Measurements from ENCODE around the gene UNK.
"Not testable (repeated sequence)": the region's sequence is repeated elsewhere in the genome, so short reads cannot be mapped to it uniquely, and the experiment has no call there.

The UNK gene

GRCh38 chr17:75847614-75848522 is 63.3 kb downstream of the UNK start:
- no peak for TF ChIP-seq CTCF (IDR thresholded peaks at IDR 0.05; ENCODE audit: extremely low read depth, missing control alignments)

GRCh38 chr17:75848523-75849278 is 64.1 kb downstream of the UNK start:
- DNase-seq (ENCODE audit: low spot score): peak; percentile 56
- TF ChIP-seq CTCF (IDR thresholded peaks at IDR 0.05; ENCODE audit: extremely low read depth, missing control alignments): peak; percentile 61

More at GRCh38 chr17:75847614-75848522, 63.3 kb downstream of the UNK start:
- no peak for DNase-seq (ENCODE audit: low spot score)

- TF ChIP-seq CTCF (IDR thresholded peaks at IDR 0.05; ENCODE audit: extremely low read depth, missing control alignments): no peak
- no peak for DNase-seq (ENCODE audit: low spot score)
These were observed 64.7 kb downstream of the UNK start for GRCh38 chr17:75849279-75849646.

GRCh38 chr17:75849724-75850123 is 65.1 kb downstream of the UNK start:
- no peak for TF ChIP-seq CTCF (IDR thresholded peaks at IDR 0.05; ENCODE audit: extremely low read depth, missing control alignments)
- DNase-seq (ENCODE audit: low spot score): no peak

- TF ChIP-seq CTCF (IDR thresholded peaks at IDR 0.05; ENCODE audit: extremely low read depth, missing control alignments): no peak
- no peak for DNase-seq (ENCODE audit: low spot score)
These were observed 66.5 kb downstream of the UNK start for GRCh38 chr17:75850928-75851692.

- DNase-seq (ENCODE audit: low spot score): not testable (repeated sequence)
These were observed 67.0 kb downstream of the UNK start for GRCh38 chr17:75851693-75851991.

GRCh38 chr17:75853433-75853832 is 68.8 kb downstream of the UNK start:
- no peak for TF ChIP-seq CTCF (IDR thresholded peaks at IDR 0.05; ENCODE audit: extremely low read depth, missing control alignments)

More at GRCh38 chr17:75853433-75853832, 68.8 kb downstream of the UNK start:
- DNase-seq (ENCODE audit: low spot score): no peak
